HepG2 (cell line): ENCODE results near the gene GCM1. TPM values are rescaled to one million over a fixed set of nuclear protein-coding genes. Genes with fewer than 3 reads are reported as not detected.

Source experiments
- ARID2 ChIP-seq: sonication (generic); formaldehyde crosslinking; IDR thresholded peaks from 2 replicates; pipeline ENCODE4 v1.8.1; 2022; ENCODE audit warnings: mild to moderate bottlenecking, missing genetic modification reagents, borderline replicate concordance
- ATAD3A ChIP-seq: sonication (generic); formaldehyde crosslinking; IDR thresholded peaks from 2 replicates; pipeline ENCODE4 v1.4.0; 2020; ENCODE audit warnings: missing genetic modification reagents
- CBX2 ChIP-seq, 2 experiments: fragments of 200-600 bp in 1 of 2; sonication (generic); formaldehyde crosslinking in 1 of 2; IDR thresholded peaks; 2 replicates each; pipeline versions ENCODE4 v1.7.0 to v1.8.1; 2018 to 2022; ENCODE audit warnings: low read depth in 2 of 2, low read length in 1 of 2, mild to moderate bottlenecking in 1 of 2, missing genetic modification reagents in 1 of 2
- DMAP1 ChIP-seq: IDR thresholded peaks from 2 replicates; pipeline ENCODE4 v1.6.1; 2016
- FOSL2 ChIP-seq: sonication (generic); formaldehyde crosslinking; IDR thresholded peaks from 2 replicates; pipeline ENCODE4 v1.4.0; 2020; ENCODE audit warnings: missing genetic modification reagents
- GABPA ChIP-seq, 2 experiments: IDR thresholded peaks; 2 replicates each; pipeline ENCODE4 v1.6.1; 2011 to 2016; ENCODE audit warnings: low read depth in 2 of 2, low read length in 1 of 2, missing biosample characterization in 1 of 2, missing genetic modification characterization in 1 of 2
- HIVEP1 ChIP-seq: sonication (generic); formaldehyde crosslinking; IDR thresholded peaks from 2 replicates; pipeline ENCODE4 v1.4.0; 2020; ENCODE audit warnings: mild to moderate bottlenecking, missing genetic modification reagents
- NCOR1 ChIP-seq: fragments of 200-600 bp; sonication (generic); IDR thresholded peaks from 2 replicates; pipeline ENCODE4 v1.7.0; 2017; ENCODE audit warnings: antibody characterized with exemption, low read length, borderline replicate concordance
- NR3C1 ChIP-seq: sonication (generic); formaldehyde crosslinking; IDR thresholded peaks from 2 replicates; pipeline ENCODE4 v1.4.0; 2020; ENCODE audit warnings: missing genetic modification reagents
- RFXAP ChIP-seq: sonication (generic); formaldehyde crosslinking; IDR thresholded peaks from 2 replicates; pipeline ENCODE4 v1.4.0; 2020; ENCODE audit warnings: missing genetic modification reagents, borderline replicate concordance
- SMAD1 ChIP-seq: sonication (generic); formaldehyde crosslinking; IDR thresholded peaks from 2 replicates; pipeline ENCODE4 v1.4.0; 2020; ENCODE audit warnings: missing genetic modification reagents, low read depth, mild to moderate bottlenecking, borderline replicate concordance
- SPEN ChIP-seq: sonication (generic); formaldehyde crosslinking; IDR thresholded peaks from 2 replicates; pipeline ENCODE4 v1.5.1; 2020; ENCODE audit warnings: low read depth, mild to moderate bottlenecking, missing genetic modification reagents
- ZBTB3 ChIP-seq: sonication (generic); formaldehyde crosslinking; IDR thresholded peaks from 2 replicates; pipeline ENCODE4 v1.4.0; 2020; ENCODE audit warnings: low read depth, mild to moderate bottlenecking, moderate library complexity, missing genetic modification reagents, borderline replicate concordance
- ZEB1 ChIP-seq: IDR thresholded peaks from 2 replicates; pipeline ENCODE4 v1.6.1; 2012; ENCODE audit warnings: mild to moderate bottlenecking, low read depth, inconsistent platforms; ENCODE audit not compliant: insufficient replicate concordance
- ZMYM4 ChIP-seq: sonication (generic); formaldehyde crosslinking; IDR thresholded peaks from 2 replicates; pipeline ENCODE4 v1.8.1; 2023; ENCODE audit warnings: mild to moderate bottlenecking, missing genetic modification reagents
- ZNF224 ChIP-seq: sonication (generic); formaldehyde crosslinking; IDR thresholded peaks from 2 replicates; pipeline ENCODE4 v1.5.0; 2020; ENCODE audit warnings: mild to moderate bottlenecking, missing genetic modification reagents
- ZNF335 ChIP-seq: sonication (generic); formaldehyde crosslinking; IDR thresholded peaks from 2 replicates; pipeline ENCODE4 v1.4.0; 2020; ENCODE audit warnings: missing genetic modification reagents
- ZNF441 ChIP-seq: sonication (generic); formaldehyde crosslinking; IDR thresholded peaks from 2 replicates; pipeline ENCODE4 v1.7.0; 2021; ENCODE audit warnings: missing genetic modification reagents, borderline replicate concordance
- ZNF549 ChIP-seq: sonication (generic); formaldehyde crosslinking; IDR thresholded peaks from 2 replicates; pipeline ENCODE4 v1.5.0; 2020; ENCODE audit warnings: missing genetic modification reagents
- ZNF552 ChIP-seq: sonication (generic); formaldehyde crosslinking; IDR thresholded peaks from 2 replicates; pipeline ENCODE4 v1.9.0; 2022; ENCODE audit warnings: missing genetic modification reagents, mild to moderate bottlenecking, borderline replicate concordance
- ZNF570 ChIP-seq: sonication (generic); formaldehyde crosslinking; IDR thresholded peaks from 2 replicates; pipeline ENCODE4 v1.4.0; 2020; ENCODE audit warnings: mild to moderate bottlenecking, missing genetic modification reagents, borderline replicate concordance
- ZNF629 ChIP-seq: sonication (generic); formaldehyde crosslinking; conservative IDR thresholded peaks from 2 replicates; pipeline ENCODE4 v1.5.0; 2020; ENCODE audit warnings: missing genetic modification reagents
- ZNF644 ChIP-seq: IDR thresholded peaks from 2 replicates; pipeline ENCODE4 v1.6.1; 2016; ENCODE audit warnings: low read depth
- ZNF670 ChIP-seq: sonication (generic); formaldehyde crosslinking; IDR thresholded peaks from 2 replicates; pipeline ENCODE4 v1.8.0; 2022; ENCODE audit warnings: mild to moderate bottlenecking, missing genetic modification reagents, borderline replicate concordance
- ZNF792 ChIP-seq: IDR thresholded peaks from 2 replicates; pipeline ENCODE4 v1.6.1; 2016
- polyA plus RNA-seq, 8 experiments: library from polyadenylated mRNA; depleted of rRNA in 3 of 8; stranded (reverse) in 7 of 8; unstranded in 1 of 8; fragments of >200 nt; fragmentation: Illumina TruSeq in 4 of 8; extraction: Trizol in 4 of 8; gene quantifications; 2 replicates each; pipeline versions ENCODE4 v1.2.1 to v1.2.3, GENCODE V29; 2011 to 2016; ENCODE audit warnings: low read depth in 4 of 8, missing spikeins in 1 of 8, mixed read lengths in 1 of 8; ENCODE audit not compliant: insufficient read depth in 1 of 8
- total RNA-seq, 5 experiments: library from RNA; depleted of rRNA; stranded (reverse); fragments of >200 nt; fragmentation: Illumina TruSeq; extraction: Trizol; gene quantifications; 2 replicates each; pipeline ENCODE4 v1.2.3, GENCODE V29; 2016; ENCODE audit warnings: low read depth in 1 of 5
- TF ChIP-seq, protein P1 (sequence below): IDR thresholded peaks from 2 replicates; pipeline ENCODE4 v1.6.1; 2016
- TF ChIP-seq, protein P2 (sequence below): sonication (generic); formaldehyde crosslinking; IDR thresholded peaks from 2 replicates; pipeline ENCODE4 v1.4.0; 2020; ENCODE audit warnings: mild to moderate bottlenecking, missing genetic modification reagents
- TF ChIP-seq, protein P3 (sequence below): sonication (generic); formaldehyde crosslinking; IDR thresholded peaks from 2 replicates; pipeline ENCODE4 v1.8.1; 2023; ENCODE audit warnings: mild to moderate bottlenecking, moderate library complexity, missing genetic modification reagents

The GCM1 gene
- total and polyA plus RNA-seq, 2 of the 13 experiments (the other 11 are each of a cell fraction or from before 2014, with no cell fraction given): 0.04 to 0.13 TPM

DNA sequence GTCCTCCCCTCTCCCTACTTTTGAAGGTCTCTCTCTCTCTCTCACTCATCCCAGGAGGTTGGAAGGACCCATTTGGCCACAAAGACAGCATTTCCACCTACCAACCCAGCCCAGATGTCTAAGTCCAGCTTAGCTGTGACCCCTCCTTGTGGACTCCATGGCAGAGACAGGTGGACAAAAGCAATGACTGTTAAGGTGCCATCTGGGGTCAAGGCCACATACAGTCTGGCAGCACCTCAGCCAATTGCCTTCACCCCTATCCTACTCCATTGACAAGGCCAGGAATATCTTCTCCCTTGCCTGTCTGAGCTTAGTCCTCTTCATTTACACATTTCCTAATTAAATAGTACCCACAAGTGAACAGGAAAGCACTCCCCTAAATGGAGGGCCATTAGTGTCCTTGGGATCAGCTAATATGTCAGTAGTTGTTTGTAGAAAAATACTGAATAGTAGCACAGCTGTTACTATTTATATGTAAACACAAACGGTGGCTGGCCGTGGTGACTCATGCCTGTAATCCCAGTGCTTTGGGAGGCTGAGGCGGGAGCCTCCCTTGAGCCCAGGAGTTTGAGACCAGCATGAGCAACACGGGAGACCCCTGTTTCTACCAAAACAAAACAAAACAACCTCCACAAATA is 28.8 kb downstream of the GCM1 start (continued):
- no peak for TF ChIP-seq ZBTB3
- TF ChIP-seq ZNF224: 0 out of 2 replicates have a peak, but pooled peaks have one; percentile 44
- peak; percentile 93 for TF ChIP-seq NCOR1
- no peak for TF ChIP-seq CBX2 (IDR thresholded peaks at IDR 0.05; ENCODE audit: low read depth, low read length)
- TF ChIP-seq CBX2 (CRISPR knock-in tag; IDR thresholded peaks at IDR 0.05; ENCODE audit: low read depth): no peak
- peak; percentile 86 for TF ChIP-seq ZMYM4
- peak; percentile 48; the same call in 1 of the 2 replicates for TF ChIP-seq SPEN (CRISPR knock-in tag)
- no peak for TF ChIP-seq ZNF552 (CRISPR knock-in tag)
- TF ChIP-seq ARID2 (CRISPR knock-in tag): peak; percentile 62; the same call in 1 of the 2 replicates
- TF ChIP-seq ZNF629: 0 out of 2 replicates have a peak, but pooled peaks have one; percentile 25
- peak; percentile 51; the same call in 1 of the 2 replicates for TF ChIP-seq DMAP1 (CRISPR knock-in tag)
- peak; percentile 63; the same call in 1 of the 2 replicates for TF ChIP-seq HIVEP1 (CRISPR knock-in tag)
- no peak for TF ChIP-seq ATAD3A (CRISPR knock-in tag)
- TF ChIP-seq, protein P1, sequence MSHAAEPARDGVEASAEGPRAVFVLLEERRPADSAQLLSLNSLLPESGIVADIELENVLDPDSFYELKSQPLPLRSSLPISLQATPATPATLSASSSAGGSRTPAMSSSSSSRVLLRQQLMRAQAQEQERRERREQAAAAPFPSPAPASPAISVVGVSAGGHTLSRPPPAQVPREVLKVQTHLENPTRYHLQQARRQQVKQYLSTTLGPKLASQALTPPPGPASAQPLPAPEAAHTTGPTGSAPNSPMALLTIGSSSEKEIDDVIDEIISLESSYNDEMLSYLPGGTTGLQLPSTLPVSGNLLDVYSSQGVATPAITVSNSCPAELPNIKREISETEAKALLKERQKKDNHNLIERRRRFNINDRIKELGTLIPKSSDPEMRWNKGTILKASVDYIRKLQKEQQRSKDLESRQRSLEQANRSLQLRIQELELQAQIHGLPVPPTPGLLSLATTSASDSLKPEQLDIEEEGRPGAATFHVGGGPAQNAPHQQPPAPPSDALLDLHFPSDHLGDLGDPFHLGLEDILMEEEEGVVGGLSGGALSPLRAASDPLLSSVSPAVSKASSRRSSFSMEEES (CRISPR knock-in tag): 0 out of 2 replicates have a peak, but pooled peaks have one; percentile 11
- peak; percentile 72 for TF ChIP-seq ZEB1
- TF ChIP-seq, protein P2, sequence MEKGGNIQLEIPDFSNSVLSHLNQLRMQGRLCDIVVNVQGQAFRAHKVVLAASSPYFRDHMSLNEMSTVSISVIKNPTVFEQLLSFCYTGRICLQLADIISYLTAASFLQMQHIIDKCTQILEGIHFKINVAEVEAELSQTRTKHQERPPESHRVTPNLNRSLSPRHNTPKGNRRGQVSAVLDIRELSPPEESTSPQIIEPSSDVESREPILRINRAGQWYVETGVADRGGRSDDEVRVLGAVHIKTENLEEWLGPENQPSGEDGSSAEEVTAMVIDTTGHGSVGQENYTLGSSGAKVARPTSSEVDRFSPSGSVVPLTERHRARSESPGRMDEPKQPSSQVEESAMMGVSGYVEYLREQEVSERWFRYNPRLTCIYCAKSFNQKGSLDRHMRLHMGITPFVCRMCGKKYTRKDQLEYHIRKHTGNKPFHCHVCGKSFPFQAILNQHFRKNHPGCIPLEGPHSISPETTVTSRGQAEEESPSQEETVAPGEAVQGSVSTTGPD (CRISPR knock-in tag): peak; percentile 34; the same call in 1 of the 2 replicates
- peak; percentile 50; the same call in 1 of the 2 replicates for TF ChIP-seq ZNF441 (CRISPR knock-in tag)
- TF ChIP-seq, protein P3, sequence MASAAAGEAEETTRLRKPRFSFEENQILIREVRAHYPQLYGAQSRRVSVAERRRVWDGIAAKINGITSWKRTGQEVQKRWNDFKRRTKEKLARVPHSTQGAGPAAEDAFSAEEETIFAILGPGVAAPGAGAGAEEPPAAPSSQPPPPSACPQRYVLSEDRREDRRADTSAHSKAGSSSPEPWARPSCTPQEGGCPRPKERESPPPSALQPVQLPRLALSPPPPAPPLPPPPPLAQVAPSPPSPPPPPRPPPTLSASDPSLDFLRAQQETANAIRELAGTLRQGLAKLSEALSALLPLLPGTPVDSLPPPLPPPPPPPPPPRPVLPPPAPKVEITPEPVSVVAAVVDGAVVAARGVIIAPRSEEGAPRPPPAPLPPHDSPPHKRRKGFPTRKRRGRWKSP (CRISPR knock-in tag): peak; percentile 43; the same call in 1 of the 2 replicates
- TF ChIP-seq ZNF549 (CRISPR knock-in tag): no peak
- no peak for TF ChIP-seq ZNF792 (CRISPR knock-in tag)
- TF ChIP-seq GABPA (IDR thresholded peaks at IDR 0.05; ENCODE audit: low read depth, low read length): no peak
- no peak for TF ChIP-seq GABPA (CRISPR knock-in tag; IDR thresholded peaks at IDR 0.05; ENCODE audit: low read depth)
- no peak for TF ChIP-seq NR3C1 (CRISPR knock-in tag)
- TF ChIP-seq ZNF570 (CRISPR knock-in tag): no peak
- TF ChIP-seq RFXAP (CRISPR knock-in tag): no peak
- peak; percentile 98 for TF ChIP-seq FOSL2
- peak; percentile 61; the same call in 1 of the 2 replicates for TF ChIP-seq ZNF670 (CRISPR knock-in tag)
- no peak for TF ChIP-seq ZNF335 (CRISPR knock-in tag)
- TF ChIP-seq SMAD1 (CRISPR knock-in tag): 0 out of 2 replicates have a peak, but pooled peaks have one; percentile 42
- peak; percentile 92 for TF ChIP-seq ZNF644
